ENCODE data around the gene OTOGL. TPM values are rescaled to one million over a fixed set of nuclear protein-coding genes. Genes with fewer than 3 reads are reported as not detected.
"Not testable (repeated sequence)": the region's sequence is repeated elsewhere in the genome, so short reads cannot be mapped to it uniquely, and the experiment has no call there.

Gene OTOGL
- total RNA-seq, 4 donors from 2014 or later, result 0.72 to 1.2 (median 0.88) TPM

- no peaks in the 10 kb centered on the region for H3K9me3 ChIP-seq
- H3K4me1 ChIP-seq, result no peaks in the 10 kb centered on the region
- WGBS, result 70% methylated on average over 4 of the region's 4 CpGs
- H3K4me3 ChIP-seq, result no peak overlapping the region
- no peaks in the 10 kb centered on the region for H3K36me3 ChIP-seq
- H3K27me3 ChIP-seq, result no peaks in the 10 kb centered on the region
- no peak overlapping the region for H3K27ac ChIP-seq
- no peak for DNase-seq (ENCODE audit: low spot score in 2 of 2)
- TF ChIP-seq POLR2AphosphoS5 (IDR thresholded peaks at IDR 0.05), result no peak
- TF ChIP-seq CTCF (IDR thresholded peaks at IDR 0.05), result no peak
- no peak for TF ChIP-seq EP300 (IDR thresholded peaks at IDR 0.05)
- TF ChIP-seq POLR2A (IDR thresholded peaks at IDR 0.05), result no peak
Observed at GRCh38 chr12:80143537-80143936, 44.2 kb downstream of the OTOGL start.

- DNase-seq (ENCODE audit: low spot score in 2 of 2); H3K27ac ChIP-seq; H3K4me1 ChIP-seq; H3K36me3 ChIP-seq; H3K9me3 ChIP-seq; H3K27me3 ChIP-seq; H3K4me3 ChIP-seq: not testable (repeated sequence)
- WGBS, result 95% methylated on average over 19 of the region's 26 CpGs
Observed at GRCh38 chr12:80149547-80150313, 50.4 kb downstream of the OTOGL start.

GRCh38 chr12:80151131-80151530 lies 51.8 kb downstream of the OTOGL start:
- Histone ChIP-seq H3K9me3 (no peaks in the 10 kb centered on the region), H3K36me3 (no peaks in the 10 kb centered on the region), H3K27me3 (no peaks in the 10 kb centered on the region), H3K4me1 (no peaks in the 10 kb centered on the region), H3K4me3 (no peak overlapping the region), H3K27ac (no peak overlapping the region)
- no peak for TF ChIP-seq POLR2A (IDR thresholded peaks at IDR 0.05)
- TF ChIP-seq EP300 (IDR thresholded peaks at IDR 0.05), result no peak
- TF ChIP-seq POLR2AphosphoS5 (IDR thresholded peaks at IDR 0.05), result no peak
- TF ChIP-seq CTCF (IDR thresholded peaks at IDR 0.05), result no peak
- 80% methylated on average over 2 of the region's 2 CpGs for WGBS
- DNase-seq (ENCODE audit: low spot score in 2 of 2), result no peak

- TF ChIP-seq POLR2A (IDR thresholded peaks at IDR 0.05) (no peak), EP300 (IDR thresholded peaks at IDR 0.05) (no peak), CTCF (IDR thresholded peaks at IDR 0.05) (no peak), POLR2AphosphoS5 (IDR thresholded peaks at IDR 0.05) (no peak)
- Histone ChIP-seq H3K4me1 (no peaks in the 10 kb centered on the region), H3K27me3 (no peaks in the 10 kb centered on the region), H3K36me3 (no peaks in the 10 kb centered on the region), H3K9me3 (no peaks in the 10 kb centered on the region), H3K27ac (no peak overlapping the region), H3K4me3 (no peak overlapping the region)
- WGBS, result 16% methylated on average over 1 of the region's 1 CpG
- no peak for DNase-seq (ENCODE audit: low spot score in 2 of 2)
Observed at GRCh38 chr12:80154261-80154660, 54.9 kb downstream of the OTOGL start.

GRCh38 chr12:80156306-80156705 lies 57.0 kb downstream of the OTOGL start:
- no peaks in the 10 kb centered on the region for H3K27me3 ChIP-seq
- DNase-seq (ENCODE audit: low spot score in 2 of 2), result no peak
- TF ChIP-seq POLR2A (IDR thresholded peaks at IDR 0.05) (no peak), EP300 (IDR thresholded peaks at IDR 0.05) (no peak), POLR2AphosphoS5 (IDR thresholded peaks at IDR 0.05) (no peak), CTCF (IDR thresholded peaks at IDR 0.05) (no peak)
- no peaks in the 10 kb centered on the region for H3K9me3 ChIP-seq
- H3K36me3 ChIP-seq, result no peaks in the 10 kb centered on the region
- WGBS, result 82% methylated on average over 5 of the region's 5 CpGs
- no peaks in the 10 kb centered on the region for H3K4me1 ChIP-seq
- no peak overlapping the region for H3K4me3 ChIP-seq
- no peak overlapping the region for H3K27ac ChIP-seq

- Histone ChIP-seq H3K36me3 (no peaks in the 10 kb centered on the region), H3K27ac (no peak overlapping the region), H3K9me3 (no peaks in the 10 kb centered on the region), H3K4me3 (no peak overlapping the region), H3K4me1 (no peaks in the 10 kb centered on the region), H3K27me3 (no peaks in the 10 kb centered on the region)
- TF ChIP-seq EP300 (IDR thresholded peaks at IDR 0.05) (no peak), CTCF (IDR thresholded peaks at IDR 0.05) (no peak), POLR2A (IDR thresholded peaks at IDR 0.05) (no peak), POLR2AphosphoS5 (IDR thresholded peaks at IDR 0.05) (no peak)
- WGBS, result 63% methylated on average over 2 of the region's 2 CpGs
- DNase-seq (ENCODE audit: low spot score in 2 of 2), result no peak
Observed at GRCh38 chr12:80157645-80158044, 58.3 kb downstream of the OTOGL start.

Data from suprapubic skin (tissue), 4 donors.